ENCODE measurements around the gene ITGA1.

GRCh38 chr5:52789851-52790250 is 2.1 kb downstream of the ITGA1 start:
- TF ChIP-seq, protein P1, sequence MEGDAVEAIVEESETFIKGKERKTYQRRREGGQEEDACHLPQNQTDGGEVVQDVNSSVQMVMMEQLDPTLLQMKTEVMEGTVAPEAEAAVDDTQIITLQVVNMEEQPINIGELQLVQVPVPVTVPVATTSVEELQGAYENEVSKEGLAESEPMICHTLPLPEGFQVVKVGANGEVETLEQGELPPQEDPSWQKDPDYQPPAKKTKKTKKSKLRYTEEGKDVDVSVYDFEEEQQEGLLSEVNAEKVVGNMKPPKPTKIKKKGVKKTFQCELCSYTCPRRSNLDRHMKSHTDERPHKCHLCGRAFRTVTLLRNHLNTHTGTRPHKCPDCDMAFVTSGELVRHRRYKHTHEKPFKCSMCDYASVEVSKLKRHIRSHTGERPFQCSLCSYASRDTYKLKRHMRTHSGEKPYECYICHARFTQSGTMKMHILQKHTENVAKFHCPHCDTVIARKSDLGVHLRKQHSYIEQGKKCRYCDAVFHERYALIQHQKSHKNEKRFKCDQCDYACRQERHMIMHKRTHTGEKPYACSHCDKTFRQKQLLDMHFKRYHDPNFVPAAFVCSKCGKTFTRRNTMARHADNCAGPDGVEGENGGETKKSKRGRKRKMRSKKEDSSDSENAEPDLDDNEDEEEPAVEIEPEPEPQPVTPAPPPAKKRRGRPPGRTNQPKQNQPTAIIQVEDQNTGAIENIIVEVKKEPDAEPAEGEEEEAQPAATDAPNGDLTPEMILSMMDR (conservative IDR thresholded peaks at IDR 0.05), result no peak
- no peak for TF ChIP-seq EZH2 (IDR thresholded peaks at IDR 0.05; ENCODE audit: low read depth)
